Measurements from ENCODE around the gene DNAJA3.
"Not testable (repeated sequence)": the region's sequence is repeated elsewhere in the genome, so short reads cannot be mapped to it uniquely, and the experiment has no call there.

The DNAJA3 gene

DNA sequence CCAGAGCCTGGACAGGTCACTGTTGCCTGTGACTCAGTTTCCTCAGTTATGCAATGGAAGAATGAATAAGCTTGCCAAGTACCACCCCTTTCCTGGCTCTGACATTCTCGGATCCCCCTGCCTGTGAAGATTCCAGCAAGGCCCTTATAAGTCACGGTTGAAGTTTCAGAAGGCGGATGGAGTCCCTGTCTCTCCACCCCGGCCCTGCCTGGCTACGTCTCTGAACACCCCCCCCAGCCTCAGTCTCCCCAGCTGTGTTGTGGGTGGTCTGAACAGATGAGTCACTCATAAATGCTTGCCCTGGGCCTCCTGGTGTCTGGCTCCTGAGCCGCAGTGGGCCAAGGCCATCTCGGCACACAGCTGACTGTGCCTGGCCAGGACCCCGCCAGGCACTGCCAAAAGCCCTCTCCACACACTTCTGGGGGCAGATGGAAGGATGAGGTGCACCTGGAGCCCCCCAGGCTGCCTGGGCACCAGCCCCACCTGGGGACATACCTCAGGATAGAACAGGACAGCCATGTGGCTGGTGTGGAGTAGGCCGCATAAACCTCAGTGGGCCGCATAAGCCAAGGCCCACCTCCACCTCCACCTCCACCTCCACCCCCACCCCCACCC, 38.6 kb upstream of the DNAJA3 start:
- DNase-seq (ENCODE audit: low spot score) (no peak), FAIRE-seq (no peak)

GRCh38 chr16:4387781-4388180, 37.9 kb upstream of the DNAJA3 start:
- DNase-seq (ENCODE audit: low spot score) = no peak
- FAIRE-seq = no peak

- DNase-seq (ENCODE audit: low spot score) (no peak), FAIRE-seq (no peak)
Measured at GRCh38 chr16:4388271-4389021, 37.2 kb upstream of the DNAJA3 start.

- DNase-seq (ENCODE audit: low spot score) (no peak), FAIRE-seq (no peak)
Measured at GRCh38 chr16:4389051-4389955, 36.4 kb upstream of the DNAJA3 start.

DNA sequence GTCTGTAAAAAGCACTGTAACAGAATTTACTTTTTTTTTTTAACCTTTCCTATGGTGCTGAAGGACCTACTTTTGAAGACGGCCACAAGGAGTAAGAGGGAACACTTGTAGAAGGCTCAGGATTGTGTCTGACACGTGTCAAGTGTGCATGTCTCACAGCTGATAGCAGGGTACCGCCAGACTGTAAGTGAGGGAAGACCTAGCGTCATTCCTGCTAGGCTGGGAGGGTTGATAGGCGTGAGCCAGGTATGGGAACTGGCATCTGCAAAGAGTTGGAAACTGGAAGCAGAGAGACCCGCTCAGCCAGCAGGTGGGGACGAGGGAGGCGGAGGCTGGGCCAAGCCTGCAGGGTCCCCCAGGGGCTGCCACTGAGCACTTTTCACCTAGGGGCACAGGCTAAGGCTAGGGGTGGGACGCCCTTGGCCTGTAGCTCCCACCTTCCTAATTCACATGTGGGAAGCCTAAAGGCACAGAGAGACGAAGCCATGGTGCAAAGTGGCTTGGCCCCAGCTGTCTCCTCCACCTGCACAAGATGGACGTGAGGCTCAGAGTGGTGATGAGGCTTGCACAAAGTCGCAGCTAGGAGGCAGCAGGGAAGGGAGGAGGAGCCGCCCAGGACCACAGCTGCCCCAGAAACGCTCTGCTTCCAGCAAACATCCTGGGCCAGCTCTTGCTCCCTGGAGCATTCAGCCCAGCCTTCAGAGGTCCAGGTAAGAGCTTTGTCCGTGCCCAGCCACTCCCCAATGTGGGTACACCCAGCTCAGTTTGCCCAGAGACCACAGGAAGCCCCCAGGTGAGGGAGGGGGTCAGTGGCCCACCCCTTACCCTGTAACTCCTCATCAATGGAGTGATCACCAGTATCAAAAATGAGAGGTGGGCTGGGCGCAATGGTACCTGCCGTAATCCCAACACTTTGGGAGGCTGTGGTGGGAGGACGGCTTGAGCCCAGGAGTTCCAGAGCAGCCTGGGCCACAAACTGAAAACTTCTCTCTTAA, 35.1 kb upstream of the DNAJA3 start:
- no peak for FAIRE-seq
- no peak for DNase-seq (ENCODE audit: low spot score)

DNA sequence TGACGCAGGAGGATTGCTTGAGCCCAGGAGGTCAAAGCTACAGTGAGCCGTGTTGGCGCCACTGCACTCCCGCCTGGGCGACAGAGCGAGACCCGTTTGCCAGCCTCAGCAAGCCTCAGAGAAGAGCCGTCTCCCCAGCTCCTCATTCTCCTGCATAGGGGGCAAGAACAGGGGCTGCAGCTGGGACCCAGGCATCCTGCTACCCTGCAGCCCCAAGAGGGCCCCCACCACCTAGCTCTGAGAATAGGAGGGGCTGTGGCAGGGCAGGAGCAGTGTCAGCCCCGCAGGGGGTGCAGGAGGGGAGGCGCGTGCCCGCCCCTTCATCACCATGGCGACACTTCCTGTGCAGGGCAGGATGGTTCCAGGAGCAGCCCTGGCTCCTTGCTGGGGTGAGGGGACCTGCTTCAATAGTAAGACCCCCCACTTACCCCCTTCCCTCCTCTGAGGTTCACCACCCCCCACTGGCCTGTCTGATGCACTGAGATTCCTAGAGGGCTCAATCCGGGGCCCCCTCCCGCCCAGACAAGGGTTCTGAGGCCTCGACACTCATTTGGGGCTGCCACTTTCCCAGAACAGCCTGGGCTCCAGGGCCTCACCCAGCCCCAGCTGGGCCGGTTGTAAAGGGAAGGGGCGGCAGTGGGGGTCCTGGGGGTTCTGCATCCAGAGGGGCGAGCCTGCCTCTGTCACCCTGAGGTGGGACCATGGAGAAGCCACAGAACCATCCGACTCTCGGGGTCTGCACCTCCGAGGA, 33.9 kb upstream of the DNAJA3 start:
- FAIRE-seq (no peak), DNase-seq (ENCODE audit: low spot score) (no peak)

GRCh38 chr16:4392382-4393239, 33.1 kb upstream of the DNAJA3 start:
- FAIRE-seq = no peak
- no peak for DNase-seq (ENCODE audit: low spot score)

- DNase-seq (ENCODE audit: low spot score) (no peak), FAIRE-seq (no peak)
Measured at GRCh38 chr16:4393240-4393600, 32.4 kb upstream of the DNAJA3 start.

DNA sequence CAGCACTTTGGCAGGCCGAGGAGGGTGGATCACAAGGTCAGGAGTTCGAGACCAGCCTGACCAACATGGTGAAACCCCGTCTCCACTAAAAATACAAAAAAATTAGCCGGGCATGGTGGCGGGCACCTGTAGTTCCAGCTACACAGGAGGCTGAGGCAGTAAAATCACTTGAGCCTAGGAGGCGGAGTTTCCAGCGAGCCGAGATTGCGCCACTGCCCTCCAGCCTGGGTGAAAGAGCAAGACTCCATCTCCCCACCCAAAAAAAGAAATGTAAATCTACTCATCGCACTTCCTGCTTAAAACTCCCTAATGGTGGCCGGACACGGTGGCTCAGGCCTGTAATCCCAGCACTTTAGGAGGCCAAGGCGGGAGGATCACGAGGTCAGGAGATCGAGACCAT, 31.8 kb upstream of the DNAJA3 start:
- FAIRE-seq; DNase-seq (ENCODE audit: low spot score): not testable (repeated sequence)

DNA sequence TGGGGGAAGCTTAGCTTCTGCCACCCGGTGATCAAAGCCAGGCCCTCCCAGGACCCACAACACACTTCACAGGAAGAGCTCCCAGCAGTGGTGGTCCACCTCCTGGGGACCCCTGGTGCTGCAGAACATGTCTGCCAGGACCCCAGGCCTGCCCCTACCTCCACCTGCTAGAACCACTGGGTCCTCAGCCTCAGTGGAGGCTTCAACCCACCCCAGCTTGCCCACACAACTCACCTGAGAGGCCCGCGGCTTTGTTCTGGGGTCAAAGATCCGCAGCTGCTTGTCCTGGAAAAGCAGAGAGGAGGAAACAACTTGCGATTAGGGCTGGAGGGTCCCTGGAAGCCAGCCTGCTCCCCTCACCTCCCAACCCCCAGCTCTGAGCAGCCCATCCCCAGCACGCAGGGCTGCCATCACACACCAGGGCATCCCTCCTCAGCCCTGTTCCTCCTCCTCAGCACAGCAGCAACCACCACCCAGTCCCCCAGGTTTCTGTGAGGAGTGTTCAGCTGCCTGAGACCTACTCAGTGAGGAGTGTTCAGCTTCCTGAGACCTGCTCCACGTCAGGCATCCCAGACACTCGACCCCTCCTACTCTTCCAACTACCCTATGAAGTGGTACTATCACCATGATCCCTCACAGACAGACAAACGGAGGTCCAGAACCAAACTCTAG, 30.5 kb upstream of the DNAJA3 start:
- FAIRE-seq = no peak
- DNase-seq (ENCODE audit: low spot score) = no peak

- no peak for FAIRE-seq
- no peak for DNase-seq (ENCODE audit: low spot score)
Measured at GRCh38 chr16:4399001-4399730, 26.5 kb upstream of the DNAJA3 start.

GRCh38 chr16:4401094-4401501, 24.6 kb upstream of the DNAJA3 start:
- no peak for DNase-seq (ENCODE audit: low spot score)
- FAIRE-seq = no peak

DNA sequence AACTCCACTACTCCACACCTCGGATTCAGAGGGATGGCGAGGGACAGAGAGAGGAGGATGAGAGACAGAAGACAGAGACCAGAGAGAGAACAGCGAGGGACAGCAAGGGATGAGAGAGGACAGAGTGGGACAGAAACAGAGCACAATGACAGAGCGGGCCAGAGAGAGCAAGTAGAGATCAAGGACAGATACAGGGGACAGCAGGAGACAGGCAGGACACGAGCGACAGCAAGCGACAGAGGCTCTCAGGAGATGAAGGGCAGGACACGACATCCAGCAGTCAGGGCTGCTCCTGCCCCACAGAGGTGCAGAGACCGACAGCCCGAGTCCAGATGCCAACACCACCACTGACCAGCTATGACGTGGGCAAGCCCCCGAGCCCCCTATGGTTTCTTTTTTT, 24.2 kb upstream of the DNAJA3 start:
- DNase-seq (ENCODE audit: low spot score) (no peak), FAIRE-seq (no peak)

DNA sequence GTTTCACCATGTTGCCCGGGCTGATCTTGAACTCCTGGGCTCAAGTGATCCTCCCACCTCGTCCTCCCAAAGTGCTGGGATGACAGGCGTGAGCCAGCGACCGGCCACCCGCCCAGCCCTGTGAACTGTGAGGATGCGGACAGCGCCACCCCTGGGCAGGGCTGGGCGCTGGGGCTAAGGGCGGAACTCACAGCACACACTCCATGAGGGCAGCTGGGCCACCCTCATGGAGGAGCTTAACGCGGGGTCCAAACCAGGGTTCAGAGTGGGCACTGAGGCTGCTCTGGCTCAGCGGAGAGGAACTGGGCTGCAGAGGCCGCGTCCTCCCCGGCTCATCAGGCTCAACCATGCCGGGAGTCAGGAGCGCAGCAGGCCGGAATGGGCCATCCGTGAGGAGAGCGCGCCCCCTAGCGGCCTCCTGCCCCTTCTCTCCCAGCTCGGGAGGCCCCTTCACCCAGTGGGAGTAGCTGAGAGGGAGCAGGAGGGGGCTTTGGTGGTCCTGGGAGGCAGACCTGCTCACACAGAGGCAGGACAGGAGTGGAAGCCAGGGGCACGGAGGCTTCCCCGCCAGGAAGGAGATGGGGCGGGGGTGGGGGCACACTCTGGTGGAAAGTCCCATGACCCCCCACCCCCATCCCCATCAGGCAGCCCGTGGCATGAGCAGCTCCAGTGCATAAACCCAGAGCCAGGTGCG, 23.1 kb upstream of the DNAJA3 start:
- DNase-seq (ENCODE audit: low spot score) (peak; percentile 29), FAIRE-seq (no peak)

DNA sequence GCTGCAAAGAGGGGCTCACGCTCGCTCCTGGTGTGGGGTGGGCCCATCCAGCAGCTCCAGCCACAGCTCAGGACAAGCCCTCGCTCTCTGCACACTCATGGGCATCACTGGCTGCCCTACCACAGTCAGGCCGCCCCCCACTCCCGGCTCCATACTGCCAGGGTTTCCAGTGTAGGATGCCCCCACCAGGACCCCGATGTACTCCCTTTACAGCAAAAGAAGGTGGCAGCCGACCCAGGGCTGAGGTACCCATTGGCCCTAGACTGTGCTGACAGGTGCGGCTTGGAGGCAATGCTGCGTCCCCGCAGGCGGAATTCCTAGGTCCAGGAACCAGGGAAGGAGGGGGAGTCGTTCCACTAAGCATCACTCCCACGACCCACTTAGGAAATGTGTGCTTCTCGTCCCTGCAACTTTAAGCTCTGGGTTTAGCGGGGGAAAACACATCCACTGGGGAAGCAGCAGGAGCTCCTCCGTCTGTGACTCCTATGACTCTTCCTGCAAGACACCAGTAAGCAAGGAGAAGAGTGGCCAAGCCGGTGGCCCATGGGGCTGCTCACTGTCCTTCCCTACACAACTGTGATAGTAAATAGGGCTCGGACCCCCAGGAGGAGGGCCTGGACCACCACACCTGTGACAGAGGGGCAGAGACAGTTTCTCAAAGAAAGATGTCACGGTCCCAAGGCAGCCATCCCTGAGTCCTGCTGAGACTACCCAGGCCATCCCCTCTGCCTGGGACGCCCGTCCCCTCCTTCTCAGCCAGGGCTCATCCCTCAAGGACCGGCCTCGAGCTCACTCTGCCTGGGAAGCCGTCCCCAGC, 22.3 kb upstream of the DNAJA3 start:
- DNase-seq (ENCODE audit: low spot score) (no peak), FAIRE-seq (no peak)

GRCh38 chr16:4404247-4404966, 21.3 kb upstream of the DNAJA3 start:
- FAIRE-seq (no peak), DNase-seq (ENCODE audit: low spot score) (peak; percentile 11)

All from RCC 7860 (cell line).